ENCODE measurements around the gene PLEKHM3.
"Not testable (repeated sequence)": the region's sequence is repeated elsewhere in the genome, so short reads cannot be mapped to it uniquely, and the experiment has no call there.

Gene PLEKHM3

GRCh38 chr2:207950063-207950760, 75.1 kb downstream of the PLEKHM3 start:
- no peak for DNase-seq

DNA sequence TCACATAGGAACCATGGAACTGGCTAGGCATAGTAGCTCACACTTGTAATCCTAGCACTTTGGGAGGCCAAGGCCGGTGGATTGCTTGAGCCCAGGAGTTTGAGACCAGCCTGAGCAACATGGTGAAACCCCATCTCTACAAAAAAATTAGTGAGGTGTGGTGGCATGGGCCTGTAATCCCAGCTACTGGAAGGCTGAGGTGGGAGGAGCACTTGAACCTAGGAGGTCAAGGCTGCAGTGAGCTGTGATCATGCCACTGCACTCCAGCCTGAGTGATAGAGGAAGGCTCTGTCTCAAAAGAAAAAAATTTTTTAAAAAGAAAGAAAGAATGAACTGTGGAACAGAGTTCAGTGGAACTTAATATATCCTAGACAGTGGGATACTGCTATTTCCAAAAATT, 76.1 kb downstream of the PLEKHM3 start:
- not testable (repeated sequence) for DNase-seq

DNA sequence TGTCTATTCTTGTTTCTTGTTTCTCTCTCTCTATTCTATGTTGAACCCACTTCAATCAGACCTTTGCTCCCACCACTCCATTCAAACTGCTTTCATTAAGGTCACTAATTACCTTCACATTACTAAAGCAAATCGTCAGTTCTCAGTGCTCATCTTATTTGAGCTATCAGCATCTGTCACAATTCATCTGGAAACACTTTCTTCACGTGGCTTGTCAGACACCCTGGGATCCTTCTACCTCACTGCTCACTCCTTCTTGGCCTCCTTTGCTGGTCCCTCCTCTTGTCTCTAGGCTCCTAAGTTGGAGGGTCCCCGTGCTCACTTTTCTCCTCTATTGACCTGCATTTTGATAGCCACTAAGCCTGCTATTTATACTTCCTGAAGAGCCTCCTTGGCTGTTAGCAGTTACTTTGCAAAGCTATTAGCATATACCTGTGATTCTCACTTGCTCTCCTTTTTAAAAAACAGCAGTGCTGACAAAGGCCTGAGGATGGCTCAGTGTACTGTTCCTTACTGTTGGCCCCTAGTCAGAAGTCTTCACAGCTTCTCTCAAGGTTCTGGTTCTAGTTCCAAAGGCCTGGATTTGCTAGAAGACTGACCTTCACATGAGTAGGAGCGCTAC, 80.2 kb downstream of the PLEKHM3 start:
- no peak for DNase-seq

- no peak for DNase-seq
Observed at GRCh38 chr2:207944334-207944733, 81.0 kb downstream of the PLEKHM3 start.

DNA sequence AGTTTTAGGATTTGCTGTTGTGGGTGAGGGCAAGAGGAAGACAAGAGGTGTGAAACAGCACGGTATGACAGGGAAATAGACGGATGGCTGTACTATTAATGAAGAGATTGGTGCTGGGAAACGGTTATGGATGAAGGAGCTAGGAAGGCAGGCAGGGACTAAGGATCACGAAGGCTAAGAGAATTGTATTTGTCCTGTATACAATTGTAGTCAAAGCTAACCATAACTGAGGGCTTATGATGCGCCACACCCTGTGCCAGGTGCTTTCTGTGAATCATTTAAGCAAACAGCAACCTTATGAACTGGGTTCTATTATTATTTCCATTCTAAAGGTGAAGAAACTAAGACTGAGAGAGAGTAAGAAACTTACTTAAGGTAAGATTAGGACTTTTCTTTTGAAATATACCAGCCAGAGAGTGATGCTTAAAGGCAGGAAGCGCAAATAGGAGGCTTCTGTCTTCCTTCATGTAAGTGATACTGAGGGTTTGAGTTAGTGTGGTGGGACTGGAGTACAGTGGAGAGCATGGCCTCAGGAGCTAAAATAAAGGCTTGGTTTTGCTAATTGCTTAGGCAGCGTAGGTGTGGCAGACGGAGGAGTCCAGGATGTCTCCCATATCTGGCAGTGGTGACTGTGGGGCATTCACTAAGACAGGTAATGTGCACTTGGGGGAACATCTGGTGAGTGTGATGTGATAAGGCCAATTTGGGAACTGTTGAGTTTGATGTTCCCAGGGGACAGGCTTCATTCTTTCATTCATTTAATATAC, 85.8 kb downstream of the PLEKHM3 start:
- no peak for DNase-seq

GRCh38 chr2:207938886-207939285, 86.4 kb downstream of the PLEKHM3 start:
- no peak for DNase-seq

DNA sequence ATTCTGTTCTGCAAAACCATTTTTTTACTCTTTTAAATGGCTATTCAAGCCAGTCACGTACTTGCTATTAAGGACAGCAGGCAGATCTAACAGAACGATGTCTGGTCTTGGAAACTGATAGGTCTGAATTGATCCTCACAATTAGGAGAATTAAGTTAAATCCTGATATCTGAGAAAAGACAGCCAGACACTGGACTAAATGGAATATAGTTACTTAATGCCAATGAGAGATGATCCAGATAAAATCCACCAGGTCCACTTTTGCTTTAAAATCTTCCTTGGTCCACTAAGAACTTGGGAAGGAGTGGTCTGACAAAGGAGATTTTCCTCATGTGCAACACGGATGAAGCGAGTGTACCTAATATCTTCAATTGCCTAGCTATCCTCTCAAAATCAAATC, 86.9 kb downstream of the PLEKHM3 start:
- no peak for DNase-seq

GRCh38 chr2:207937823-207938222, 87.5 kb downstream of the PLEKHM3 start:
- no peak for DNase-seq

DNA sequence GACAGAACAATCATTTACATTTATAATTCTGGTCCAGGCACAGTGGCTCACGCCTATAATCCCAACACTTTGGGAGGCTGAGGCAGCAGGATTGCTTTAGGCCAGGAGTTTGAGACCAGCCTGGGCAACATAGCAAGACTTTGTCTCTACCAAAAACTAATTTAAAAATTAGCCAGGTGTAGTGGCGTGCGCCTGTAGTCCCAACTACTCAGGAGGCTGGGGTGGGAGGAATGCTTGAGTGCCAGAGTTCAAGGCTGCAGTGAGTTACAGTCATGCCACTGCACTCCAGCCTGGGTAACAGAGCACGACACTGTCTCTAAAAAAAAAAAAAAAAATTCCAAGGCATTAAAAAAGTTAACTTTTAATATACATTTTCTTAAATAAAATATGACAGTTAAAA, 88.1 kb downstream of the PLEKHM3 start:
- DNase-seq, result no peak

DNA sequence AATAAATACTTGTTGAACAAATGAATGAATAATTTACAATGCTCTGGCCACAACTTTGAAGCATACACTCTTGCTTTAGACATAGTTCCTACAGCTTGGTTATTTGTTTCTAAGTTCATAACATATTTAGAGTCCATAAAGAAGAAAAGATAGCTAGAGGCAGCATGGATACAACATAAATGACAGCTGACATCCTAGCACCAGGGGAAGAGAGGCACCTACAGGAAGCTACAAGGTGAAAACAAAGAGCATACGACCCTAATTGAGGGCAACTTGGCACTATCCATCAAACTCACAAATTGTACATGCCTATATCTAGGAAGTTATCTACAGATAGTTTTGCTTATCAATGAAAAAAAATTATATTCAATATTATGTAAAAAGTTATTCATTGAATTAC, 88.9 kb downstream of the PLEKHM3 start:
- no peak for DNase-seq

GRCh38 chr2:207935991-207936370, 89.3 kb downstream of the PLEKHM3 start:
- no peak for DNase-seq

GRCh38 chr2:207935121-207935990, 90.0 kb downstream of the PLEKHM3 start:
- no peak for DNase-seq

GRCh38 chr2:207934720-207935119, 90.6 kb downstream of the PLEKHM3 start:
- DNase-seq, result no peak

GRCh38 chr2:207933396-207934065, 91.8 kb downstream of the PLEKHM3 start:
- no peak for DNase-seq

DNA sequence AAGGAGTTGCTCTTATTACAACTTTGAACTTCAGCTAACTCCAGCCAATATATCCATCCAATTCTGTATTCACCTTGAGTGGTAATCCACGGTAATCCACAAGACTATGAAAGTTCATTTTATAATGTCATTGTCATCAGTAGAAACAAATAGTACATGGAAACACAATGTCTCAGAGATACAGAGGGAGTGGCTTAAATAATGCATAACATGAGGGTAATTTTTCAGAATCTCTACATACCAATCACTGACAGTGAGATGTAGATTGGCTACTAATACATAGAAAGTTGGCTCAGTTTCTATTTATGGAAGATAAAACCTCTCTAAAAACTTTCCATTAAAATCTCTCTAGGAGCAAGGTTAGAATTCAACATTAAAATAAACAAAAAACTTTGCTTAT, 93.2 kb downstream of the PLEKHM3 start:
- no peak for DNase-seq

DNA sequence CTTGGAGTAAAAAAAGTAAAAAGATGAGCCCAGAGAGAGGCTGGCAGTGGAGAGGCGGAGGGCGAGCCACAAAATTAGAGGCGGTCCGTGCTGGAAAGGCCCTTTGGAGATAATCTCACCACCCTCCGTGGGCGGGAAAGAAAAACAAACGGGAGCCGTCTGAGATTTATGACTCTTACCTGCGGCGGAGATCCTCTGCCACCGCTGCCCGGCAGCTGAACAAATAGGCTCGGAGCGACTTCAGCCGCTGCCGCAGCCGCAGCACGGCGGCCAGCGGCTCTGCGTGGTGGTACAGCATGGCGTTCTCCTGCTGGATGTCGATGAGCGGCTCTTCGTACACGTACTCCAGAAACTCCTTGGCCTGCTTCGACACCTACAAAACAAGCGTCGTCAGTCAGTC, 94.6 kb downstream of the PLEKHM3 start:
- DNase-seq, result no peak

- DNase-seq, result no peak
Observed at GRCh38 chr2:207929923-207930322, 95.4 kb downstream of the PLEKHM3 start.

DNA sequence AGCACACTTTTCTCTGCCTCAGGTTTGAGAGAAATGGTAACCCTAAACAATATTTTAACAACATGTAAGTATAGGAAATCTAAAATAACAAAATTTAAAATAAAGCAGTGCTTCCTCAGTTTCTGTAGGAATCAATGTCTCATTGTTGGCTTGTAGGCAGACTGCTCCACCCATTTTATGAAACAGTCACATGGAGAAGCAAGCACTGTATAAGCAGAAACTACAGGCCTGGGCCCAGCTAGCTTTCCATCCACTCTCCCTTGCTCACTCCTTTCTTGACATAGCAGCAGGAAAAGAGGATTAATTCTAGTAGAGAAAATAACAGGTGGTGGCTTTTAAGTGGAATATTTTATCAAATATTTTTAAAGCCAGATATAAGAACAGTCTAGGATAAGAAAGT, 97.2 kb downstream of the PLEKHM3 start:
- DNase-seq, result no peak

GRCh38 chr2:207926989-207927300, 98.4 kb downstream of the PLEKHM3 start:
- DNase-seq, result no peak

DNA sequence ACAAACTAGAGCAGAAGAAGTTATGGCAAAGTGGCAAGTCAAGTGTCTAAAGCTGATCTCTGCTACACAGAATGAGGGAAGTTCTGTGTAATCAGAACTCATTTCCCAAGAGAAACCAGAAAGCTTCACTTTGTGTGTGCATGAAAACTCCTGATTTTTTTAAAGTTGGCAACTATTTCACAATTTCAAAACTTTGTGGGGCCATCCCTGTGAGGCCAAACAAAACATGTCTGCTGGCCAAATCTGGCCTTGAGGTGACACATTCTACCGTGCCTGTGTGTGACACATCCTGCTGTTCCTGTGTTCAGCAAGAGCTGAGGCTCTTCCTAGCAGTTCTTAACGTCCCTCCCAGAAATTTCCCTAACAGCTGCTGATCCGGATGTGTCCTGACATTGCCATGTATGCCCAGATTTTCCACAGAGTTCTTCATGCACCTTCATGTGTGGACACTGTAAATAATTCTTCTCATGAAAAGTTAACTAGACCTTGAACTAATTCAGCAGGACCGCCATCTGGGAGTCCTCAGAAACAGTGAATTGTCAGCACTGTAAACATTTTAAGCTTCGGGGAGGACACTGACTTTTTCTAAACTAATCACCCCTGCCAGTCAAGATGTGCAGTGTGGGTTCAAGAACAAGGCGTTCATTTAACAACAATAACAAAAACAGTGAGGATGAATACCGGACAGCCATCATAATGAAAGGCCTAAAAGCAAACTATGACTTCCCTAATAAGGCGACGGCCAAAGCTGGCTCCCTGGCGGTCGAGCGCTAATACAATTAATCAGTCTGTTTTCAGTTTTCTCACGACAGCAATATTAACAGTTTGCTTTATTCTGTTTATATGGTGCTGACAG, 99.0 kb downstream of the PLEKHM3 start:
- DNase-seq, result no peak

DNA sequence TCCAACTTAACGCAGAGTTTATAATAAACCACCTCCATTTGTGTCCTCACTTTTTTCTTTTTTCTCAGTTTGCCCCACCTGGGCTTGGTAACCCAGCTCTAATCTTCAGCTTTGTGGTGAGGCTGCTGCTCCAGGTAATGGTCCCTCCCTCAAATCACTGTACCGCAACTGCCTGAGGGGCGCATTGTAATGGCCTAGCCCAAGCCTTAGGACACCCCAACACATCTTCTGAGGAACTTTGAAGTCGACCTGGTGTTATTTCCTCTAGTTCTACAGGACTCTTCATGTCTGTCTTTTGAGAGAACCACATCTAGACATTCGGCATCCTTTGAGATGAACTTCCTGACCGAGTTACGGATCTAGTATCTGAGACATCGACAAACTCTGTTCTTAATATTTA, 99.7 kb downstream of the PLEKHM3 start:
- no peak for DNase-seq

DNA sequence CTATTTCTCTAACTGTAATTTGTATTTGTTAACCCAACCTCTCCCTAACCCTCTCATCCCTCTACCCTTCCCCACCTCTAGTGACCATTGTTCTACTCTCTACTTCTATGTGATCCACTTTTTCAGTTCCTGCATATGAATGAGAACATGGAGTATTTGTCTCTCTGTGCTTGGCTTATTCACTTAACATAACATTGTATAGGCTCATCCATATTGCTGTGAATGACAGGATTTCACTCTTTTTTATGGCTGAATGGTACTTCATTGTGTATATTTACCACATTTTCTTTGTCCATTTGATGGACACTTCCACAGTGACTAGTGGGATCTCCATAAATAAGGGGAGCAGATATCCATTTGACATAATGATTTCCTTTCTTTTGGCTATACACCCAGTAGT, 103.7 kb downstream of the PLEKHM3 start:
- DNase-seq, result no peak
